H1 (cell line): ENCODE data around the gene SH3D19. TPM values are rescaled to one million over a fixed set of nuclear protein-coding genes. Genes with fewer than 3 reads are reported as not detected.

ENCODE experiments used
- CTCF ChIA-PET: fragments of 300-600 bp; sonication (Branson Sonifier 250); formaldehyde crosslinking; loops from one replicate; lab custom pipeline; 2021; ENCODE audit not compliant: partially characterized antibody; lab: Charles Lee
- POLR2A ChIA-PET: fragments of 300-600 bp; sonication (Branson Sonifier 250); formaldehyde crosslinking; loops from one replicate; lab custom pipeline; 2021; ENCODE audit warnings: inconsistent platforms; ENCODE audit not compliant: partially characterized antibody; lab: Charles Lee
- DNase-seq, 2 experiments: peaks; one replicate each; pipeline versions ENCODE4 v3.0.0 to v3.0.0-alpha.2; 2010 to 2022; ENCODE audit warnings: low spot score in 2 of 2, low read depth in 1 of 2, mixed read lengths in 1 of 2
- FAIRE-seq: peaks from 2 replicates; lab custom pipeline; 2011; peaks lifted over from hg19 to GRCh38; lab: Jason Lieb, UNC
- H2AFZ ChIP-seq: 2 replicates; pipeline ENCODE4 v1.8.1; 2012; ENCODE audit warnings: low read length, inconsistent platforms
- H2AK5ac ChIP-seq: 2 replicates; pipeline ENCODE4 v1.6.1; 2013; ENCODE audit warnings: low read depth, low read length
- H2BK120ac ChIP-seq: replicated peaks from 2 replicates; pipeline ENCODE3; 2013; ENCODE audit warnings: low read depth, low read length, inconsistent platforms
- H2BK12ac ChIP-seq: 2 replicates; pipeline ENCODE4 v1.6.1; 2013; ENCODE audit warnings: low read depth, low read length
- H2BK15ac ChIP-seq: 2 replicates; pipeline ENCODE4 v1.6.1; 2013; ENCODE audit warnings: low read length
- H2BK20ac ChIP-seq: 2 replicates; pipeline ENCODE4 v1.6.1; 2013; ENCODE audit warnings: low read length
- H2BK5ac ChIP-seq: 2 replicates; pipeline ENCODE4 v1.6.1; 2013; ENCODE audit warnings: low read depth, low read length
- H3K14ac ChIP-seq: 2 replicates; pipeline ENCODE4 v1.6.1; 2013; ENCODE audit warnings: inconsistent platforms; ENCODE audit not compliant: insufficient read length
- H3K18ac ChIP-seq: 2 replicates; pipeline ENCODE4 v1.6.1; 2013; ENCODE audit warnings: low read length; ENCODE audit errors: extremely low read depth
- H3K23ac ChIP-seq: 2 replicates; pipeline ENCODE4 v1.6.1; 2013; ENCODE audit warnings: inconsistent platforms; ENCODE audit not compliant: insufficient read length
- H3K23me2 ChIP-seq: 2 replicates; pipeline ENCODE4 v1.6.1; 2013; ENCODE audit warnings: low read depth, low read length
- H3K27ac ChIP-seq: 2 replicates; pipeline ENCODE4 v1.6.1; 2011; ENCODE audit warnings: low read depth, low read length, inconsistent platforms
- H3K27me3 ChIP-seq, 4 experiments: replicated peaks in 1 of 4; 1 replicate in 1 of 4; 2 replicates in 3 of 4; pipeline versions ENCODE4 v1.6.1 to v1.8.1; 2011 to 2013; ENCODE audit warnings: low read length in 3 of 4, mild to moderate bottlenecking in 3 of 4, inconsistent platforms in 2 of 4, mixed read lengths in 2 of 4, moderate library complexity in 1 of 4; ENCODE audit not compliant: control insufficient read depth in 3 of 4, insufficient read depth in 3 of 4; ENCODE audit errors: extremely low read depth in 1 of 4
- H3K36me3 ChIP-seq, 4 experiments: 2 replicates each; pipeline versions ENCODE4 v1.6.1 to v1.8.1; 2011 to 2013; ENCODE audit warnings: mild to moderate bottlenecking in 4 of 4, low read length in 3 of 4, moderate library complexity in 2 of 4, control low read depth in 1 of 4, inconsistent platforms in 1 of 4; ENCODE audit not compliant: insufficient read depth in 4 of 4, control insufficient read depth in 2 of 4
- H3K4ac ChIP-seq: replicated peaks from 2 replicates; pipeline ENCODE3; 2013; ENCODE audit warnings: low read length, low read depth, mixed read lengths, inconsistent platforms; ENCODE audit not compliant: insufficient read length
- H3K4me1 ChIP-seq, 4 experiments: replicated peaks in 1 of 4; 1 replicate in 1 of 4; 2 replicates in 3 of 4; pipeline versions ENCODE4 v1.6.1 to v1.8.1; 2011 to 2013; ENCODE audit warnings: low read length in 3 of 4, inconsistent platforms in 2 of 4, mixed read lengths in 1 of 4; ENCODE audit not compliant: insufficient read depth in 4 of 4, control insufficient read depth in 3 of 4
- H3K4me2 ChIP-seq, 2 experiments: 2 replicates each; pipeline versions ENCODE4 v1.6.1 to v1.8.1; 2011 to 2013; ENCODE audit warnings: low read depth in 2 of 2, low read length in 2 of 2, control low read depth in 1 of 2, inconsistent platforms in 1 of 2, mild to moderate bottlenecking in 1 of 2; ENCODE audit not compliant: insufficient read depth in 1 of 2
- H3K4me3 ChIP-seq, 4 experiments: fragments of 200-600, 300-600 bp in 1 of 4; sonication (generic), shearing (Covaris generic), sonication (Bioruptor Twin) in 1 of 4; 2 replicates each; pipeline versions ENCODE4 v1.5.1 to v1.8.1; 2011 to 2016; ENCODE audit warnings: low read length in 4 of 4, low read depth in 3 of 4, control low read depth in 2 of 4, inconsistent platforms in 2 of 4, mild to moderate bottlenecking in 2 of 4, mixed read lengths in 1 of 4, moderate library complexity in 1 of 4; ENCODE audit not compliant: insufficient read depth in 2 of 4; ENCODE audit errors: extremely low read depth in 1 of 4
- H3K56ac ChIP-seq: replicated peaks from 2 replicates; pipeline ENCODE3; 2013; ENCODE audit warnings: low read depth, mild to moderate bottlenecking, mixed read lengths, low read length, inconsistent platforms; ENCODE audit not compliant: insufficient read length
- H3K79me1 ChIP-seq: 2 replicates; pipeline ENCODE4 v1.6.1; 2013; ENCODE audit warnings: low read depth, low read length, control low read depth
- H3K79me2 ChIP-seq, 2 experiments: 2 replicates each; pipeline versions ENCODE4 v1.6.1 to v1.8.1; 2012 to 2013; ENCODE audit warnings: low read length in 2 of 2, mild to moderate bottlenecking in 2 of 2, inconsistent platforms in 1 of 2; ENCODE audit not compliant: insufficient read depth in 2 of 2, control insufficient read depth in 1 of 2
- H3K9ac ChIP-seq, 4 experiments: replicated peaks in 1 of 4; 1 replicate in 1 of 4; 2 replicates in 3 of 4; pipeline versions ENCODE4 v1.6.1 to v1.8.1; 2011 to 2013; ENCODE audit warnings: low read depth in 3 of 4, low read length in 3 of 4, control low read depth in 2 of 4, mild to moderate bottlenecking in 2 of 4, moderate library complexity in 2 of 4, inconsistent platforms in 1 of 4; ENCODE audit errors: extremely low read depth in 1 of 4
- H3K9me3 ChIP-seq, 2 experiments: 2 replicates each; pipeline versions ENCODE4 v1.6.1 to v1.8.1; 2012 to 2013; ENCODE audit warnings: mild to moderate bottlenecking in 2 of 2, moderate library complexity in 2 of 2, control low read depth in 1 of 2, inconsistent platforms in 1 of 2, low read depth in 1 of 2, low read length in 1 of 2, mixed read lengths in 1 of 2; ENCODE audit not compliant: insufficient read depth in 2 of 2
- H4K20me1 ChIP-seq, 2 experiments: replicated peaks in 1 of 2; 2 replicates each; pipeline versions ENCODE3 to v1.8.1; 2011 to 2013; ENCODE audit warnings: inconsistent platforms in 2 of 2, low read length in 2 of 2, mild to moderate bottlenecking in 1 of 2; ENCODE audit not compliant: insufficient read depth in 2 of 2, control insufficient read depth in 1 of 2
- H4K5ac ChIP-seq: 2 replicates; pipeline ENCODE4 v1.6.1; 2013; ENCODE audit warnings: low read length, low read depth, mixed read lengths, inconsistent platforms; ENCODE audit not compliant: insufficient read length
- H4K8ac ChIP-seq: 2 replicates; pipeline ENCODE4 v1.8.0; 2013; ENCODE audit warnings: mild to moderate bottlenecking, moderate library complexity, low read length, inconsistent platforms; ENCODE audit not compliant: insufficient read depth; ENCODE audit errors: extremely low read depth
- H4K91ac ChIP-seq: replicated peaks from 2 replicates; pipeline ENCODE3; 2013; ENCODE audit warnings: low read length, mixed read lengths, inconsistent platforms; ENCODE audit not compliant: insufficient read length
- CREB1 ChIP-seq: IDR thresholded peaks from 2 replicates; pipeline ENCODE4 v1.6.1; 2012; ENCODE audit warnings: inconsistent platforms
- MAFK ChIP-seq: IDR thresholded peaks from 2 replicates; pipeline ENCODE4 v1.6.1; 2012; ENCODE audit warnings: low read depth, mild to moderate bottlenecking, improper control_type of control experiment, low read length
- PHF8 ChIP-seq: fragments of 200-600 bp; sonication (generic); conservative IDR thresholded peaks from 2 replicates; pipeline ENCODE4 v1.7.1; 2012; ENCODE audit warnings: low read depth, mild to moderate bottlenecking, inconsistent platforms, low read length, moderate library complexity
- RNF2 ChIP-seq: fragments of 200-900, 300-1000 bp; sonication (generic); IDR thresholded peaks from 2 replicates; pipeline ENCODE4 v1.7.1; 2016; ENCODE audit warnings: borderline replicate concordance, low read depth, mild to moderate bottlenecking, antibody characterized with exemption, low read length; ENCODE audit not compliant: poor library complexity, severe bottlenecking; ENCODE audit errors: missing control alignments
- WGBS, 2 experiments: shearing (Covaris generic) in 1 of 2; methylation state at CpG; one replicate each; pipeline versions ENCODE4 v1.1.6 to v1.1.7; 2013 to 2015; ENCODE audit warnings: low lambda C conversion rate in 2 of 2, mixed read lengths in 2 of 2, inconsistent platforms in 1 of 2, low coverage in 1 of 2, missing lambda C conversion rate in 1 of 2; ENCODE audit not compliant: insufficient replicate concordance in 2 of 2, insufficient coverage in 1 of 2, insufficient read length in 1 of 2; ENCODE audit errors: extremely low coverage in 1 of 2, missing lambda C conversion rate in 1 of 2; 5-methylcytosine and 5-hydroxymethylcytosine counted together
- polyA plus RNA-seq, 7 experiments: library from polyadenylated mRNA; depleted of rRNA in 3 of 7; stranded (reverse) in 5 of 7; unstranded in 2 of 7; fragments of >200 nt in 5 of 7; fragments of 200-250 nt in 2 of 7; gene quantifications; 1 replicate in 5 of 7; 2 replicates in 1 of 7; 4 replicates in 1 of 7; pipeline versions ENCODE4 v1.2.1 to v1.2.3, GENCODE V29; 2011 to 2013; ENCODE audit warnings: missing spikeins in 2 of 7, mixed read lengths in 2 of 7
- total RNA-seq: library from RNA; stranded (reverse); fragmentation: NEBNext Ultra II Directional; extraction: Animal tissue kit (Norgen Biotek cat#: 25700); gene quantifications from 2 replicates; pipeline ENCODE4 v1.2.1, GENCODE V29; 2021

SH3D19 gene
- total and polyA plus RNA-seq, 2 of the 8 experiments (the other 6 are each of a cell fraction or from before 2014, with no cell fraction given): 11.7 to 51.3 TPM

DNA sequence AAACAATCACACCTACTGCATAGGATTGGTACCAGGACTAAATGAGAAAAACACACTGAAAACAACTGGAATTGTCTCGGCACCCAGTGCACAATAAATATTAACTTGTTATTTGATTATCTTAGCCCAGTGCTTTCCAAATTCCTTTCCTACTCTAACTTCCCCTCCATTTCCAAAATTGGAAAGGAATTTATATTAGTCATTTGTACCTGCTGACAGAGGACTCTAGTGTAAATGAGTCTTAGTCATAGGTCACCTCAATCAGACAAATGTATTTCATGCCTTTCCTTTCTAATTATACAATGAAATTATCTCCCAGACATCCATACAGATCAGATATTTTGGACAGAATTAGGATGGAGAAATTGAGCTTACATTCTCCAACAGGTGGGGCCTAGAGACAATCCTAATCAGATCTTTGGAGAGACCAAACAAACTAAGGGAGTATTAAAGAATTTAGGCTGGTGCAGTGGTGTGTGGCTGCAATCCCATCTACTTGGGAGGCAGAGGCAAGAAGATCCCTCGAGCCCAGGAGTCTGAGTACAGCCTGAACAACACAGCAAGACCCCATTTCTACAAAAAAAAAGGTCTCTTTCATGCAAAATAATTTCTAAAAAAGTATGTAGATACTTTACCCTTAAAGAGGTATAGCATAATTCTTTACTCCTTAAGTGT lies 10.1 kb downstream of the SH3D19 start:
- H3K27ac ChIP-seq: no peak overlapping the region
- no peak overlapping the region for H2BK120ac ChIP-seq
- H4K8ac ChIP-seq: no peak overlapping the region
- H4K91ac ChIP-seq: no peak overlapping the region
- H3K23ac ChIP-seq: no peak overlapping the region
- H3K4me2 ChIP-seq: no peak overlapping the region
- peaks cover 3 to 92% of the 10 kb centered on the region in 2 experiments; a peak in 3 of 4 replicates for H3K79me2 ChIP-seq
- H3K4me1 ChIP-seq: peaks cover 0 to 7% (median 2%) of the 10 kb centered on the region in 4 experiments; a peak in 2 of 7 replicates
- H2AFZ ChIP-seq: no peak overlapping the region
- no peak overlapping the region for H2AK5ac ChIP-seq
- WGBS, 2 experiments: 89% methylated on average over 2 of the region's 2 CpGs; no CpG with 5 or more reads in 1 of the 2 experiments
- H4K20me1 ChIP-seq: no peaks in the 10 kb centered on the region
- DNase-seq (no peak), FAIRE-seq (no peak)
- no peak overlapping the region for H2BK15ac ChIP-seq
- POLR2A ChIA-PET: interaction anchor here (0.9 to 4.6 kb wide), 2 partner anchors 9 to 19 kb away, joined by 3 to 30 read pairs; partner anchors contain the start of gene SH3D19
- H3K9me3 ChIP-seq: no peaks in the 10 kb centered on the region
- no peak overlapping the region for H3K4ac ChIP-seq
- no peak overlapping the region for H3K9ac ChIP-seq
- H4K5ac ChIP-seq: no peak overlapping the region
- CTCF ChIA-PET: interaction anchor here (0.5 to 1.0 kb wide), 2 partner anchors 38 to 107 kb away, joined by 3 read pairs; partner anchors contain the start of gene PRSS48
- H3K79me1 ChIP-seq: peaks cover 3% of the 10 kb centered on the region; the same call in 1 of the 2 replicates
- H3K14ac ChIP-seq: no peak overlapping the region
- H3K23me2 ChIP-seq: no peaks in the 10 kb centered on the region
- H3K4me3 ChIP-seq: no peak overlapping the region
- H2BK5ac ChIP-seq: no peak overlapping the region
- H3K27me3 ChIP-seq: no peaks in the 10 kb centered on the region
- no peak overlapping the region for H3K56ac ChIP-seq
- no peaks in the 10 kb centered on the region; a peak in 1 of 8 replicates for H3K36me3 ChIP-seq
- no peak overlapping the region for H3K18ac ChIP-seq
- H2BK12ac ChIP-seq: no peak overlapping the region
- no peak overlapping the region for H2BK20ac ChIP-seq
- TF ChIP-seq RNF2 (no peak), PHF8 (no peak), CREB1 (no peak), MAFK (no peak)
